ENCODE measurements around the gene SULT1E1. TPM values are rescaled to one million over a fixed set of nuclear protein-coding genes. Genes with fewer than 3 reads are reported as not detected.

Gene SULT1E1, protein sequence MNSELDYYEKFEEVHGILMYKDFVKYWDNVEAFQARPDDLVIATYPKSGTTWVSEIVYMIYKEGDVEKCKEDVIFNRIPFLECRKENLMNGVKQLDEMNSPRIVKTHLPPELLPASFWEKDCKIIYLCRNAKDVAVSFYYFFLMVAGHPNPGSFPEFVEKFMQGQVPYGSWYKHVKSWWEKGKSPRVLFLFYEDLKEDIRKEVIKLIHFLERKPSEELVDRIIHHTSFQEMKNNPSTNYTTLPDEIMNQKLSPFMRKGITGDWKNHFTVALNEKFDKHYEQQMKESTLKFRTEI
- total RNA-seq: 0.33 and 0.50 TPM in 2 replicates

GRCh38 chr4:69860052-69860451, at the start of gene SULT1E1:
TSS of gene SULT1E1 (minus strand) at chr4:69860145. CDS start at chr4:69857644, 2,501 bp downstream.

Other genes starting within 250 kb of the SULT1E1 start
- not detected in 2 replicates for gene UGT2A2, start 220.5 kb downstream of the SULT1E1 start, total RNA-seq
- gene UGT2A1, start 206.9 kb downstream of the SULT1E1 start, total RNA-seq: not detected in 2 replicates
- gene SULT1B1, start 99.5 kb downstream of the SULT1E1 start, total RNA-seq: 0.12 and 0.66 TPM in 2 replicates
- not detected in 2 replicates for gene CSN1S1, start 70.9 kb upstream of the SULT1E1 start, total RNA-seq
- gene CSN2, start 105.6 kb upstream of the SULT1E1 start, total RNA-seq: not detected in 2 replicates
- not detected in 2 replicates for gene STATH, start 135.8 kb upstream of the SULT1E1 start, total RNA-seq
- gene HTN3, start 168.3 kb upstream of the SULT1E1 start, total RNA-seq: not detected in 2 replicates
- gene HTN1, start 190.3 kb upstream of the SULT1E1 start, total RNA-seq: not detected in 2 replicates

All from uterine smooth muscle cell (primary cell).